Tibial artery (tissue), 4 donors: ENCODE results near the gene PRKCQ.

Experiments
- DNase-seq, 2 donors: peaks; one replicate each; pipeline ENCODE4 v3.0.0-alpha.2; 2019
- H3K27ac ChIP-seq, 2 donors: fragments of 200-600 bp; sonication (generic) in 1 of 2; 1 replicate in 1 of 2; 2 replicates in 1 of 2; pipeline ENCODE4 v1.5.1; 2018 to 2019; ENCODE audit warnings: mild to moderate bottlenecking in 1 of 2
- H3K27me3 ChIP-seq, 2 donors: fragments of 200-600 bp; sonication (generic) in 1 of 2; one replicate each; pipeline versions ENCODE4 v1.5.1 to v1.6.0; 2016 to 2019
- H3K36me3 ChIP-seq, 3 donors: fragments of 200-600 bp; sonication (generic) in 2 of 3; one replicate each; pipeline ENCODE4 v1.5.1; 2016 to 2019; ENCODE audit warnings: mild to moderate bottlenecking in 2 of 3
- H3K4me1 ChIP-seq, 4 donors: fragments of 200-600 bp; sonication (generic) in 2 of 4; 1 replicate in 3 of 4; 2 replicates in 1 of 4; pipeline ENCODE4 v1.5.1; 2016 to 2019
- H3K4me3 ChIP-seq, 2 donors: fragments of 200-600 bp; sonication (generic) in 1 of 2; 1 replicate in 1 of 2; 2 replicates in 1 of 2; pipeline ENCODE4 v1.5.1; 2018 to 2019; ENCODE audit warnings: mild to moderate bottlenecking in 2 of 2
- H3K9me3 ChIP-seq, 3 donors: fragments of 200-600 bp; sonication (generic) in 1 of 3; one replicate each; pipeline ENCODE4 v1.5.1; 2016 to 2019
- CTCF ChIP-seq, 2 experiments: fragments of 200-600 bp in 1 of 2; fragments of 450-650 bp in 1 of 2; IDR thresholded peaks; one replicate each; pipeline ENCODE4 v1.5.1; 2017 to 2019; ENCODE audit warnings: antibody characterized with exemption in 2 of 2, mild to moderate bottlenecking in 1 of 2, moderate library complexity in 1 of 2
- intact Hi-C: fragments of 100-400 bp; cut with DNase I; formaldehyde crosslinking; loops from one replicate; pipeline ENCODE4 v1.15.0; 2023; ENCODE audit warnings: low total_unique reads

PRKCQ gene

GRCh38 chr10:6567884-6568283, 12.2 kb downstream of the PRKCQ start:
- peaks cover 0 to 4% of the 10 kb centered on the region in 2 donors for H3K27me3 ChIP-seq
- no peak overlapping the region for H3K27ac ChIP-seq
- intact Hi-C loops, result no loop called here
- TF ChIP-seq CTCF (IDR thresholded peaks at IDR 0.05), result no peak
- no peaks in the 10 kb centered on the region for H3K9me3 ChIP-seq
- no peak for DNase-seq
- no peaks in the 10 kb centered on the region for H3K4me1 ChIP-seq
- no peaks in the 10 kb centered on the region for H3K36me3 ChIP-seq
- no peak overlapping the region for H3K4me3 ChIP-seq

- H3K9me3 ChIP-seq, result no peaks in the 10 kb centered on the region
- intact Hi-C loops, result no loop called here
- no peak overlapping the region for H3K4me3 ChIP-seq
- no peaks in the 10 kb centered on the region for H3K36me3 ChIP-seq
- peaks cover 0 to 4% of the 10 kb centered on the region in 2 donors for H3K27me3 ChIP-seq
- H3K4me1 ChIP-seq, result no peaks in the 10 kb centered on the region
- no peak for TF ChIP-seq CTCF (IDR thresholded peaks at IDR 0.05)
- H3K27ac ChIP-seq, result no peak overlapping the region
- DNase-seq, result no peak
Measured at GRCh38 chr10:6567203-6567703, 12.8 kb downstream of the PRKCQ start.

- DNase-seq, result no peak
- Histone ChIP-seq H3K27me3 (peaks cover 0 to 4% of the 10 kb centered on the region in 2 donors), H3K9me3 (no peaks in the 10 kb centered on the region), H3K27ac (no peak overlapping the region), H3K36me3 (no peaks in the 10 kb centered on the region), H3K4me3 (no peak overlapping the region), H3K4me1 (no peaks in the 10 kb centered on the region)
- intact Hi-C loops, result no loop called here
- no peak for TF ChIP-seq CTCF (IDR thresholded peaks at IDR 0.05)
Measured at GRCh38 chr10:6565588-6565987, 14.5 kb downstream of the PRKCQ start.

GRCh38 chr10:6564367-6564766, 15.7 kb downstream of the PRKCQ start:
- TF ChIP-seq CTCF (IDR thresholded peaks at IDR 0.05), result no peak
- no peak for DNase-seq
- Histone ChIP-seq H3K27ac (no peak overlapping the region), H3K4me1 (no peaks in the 10 kb centered on the region), H3K9me3 (no peaks in the 10 kb centered on the region), H3K4me3 (no peak overlapping the region), H3K27me3 (peaks cover 0 to 4% of the 10 kb centered on the region in 2 donors), H3K36me3 (no peaks in the 10 kb centered on the region)
- intact Hi-C loops, result no loop called here

- Histone ChIP-seq H3K4me1 (no peaks in the 10 kb centered on the region), H3K27me3 (no peaks in the 10 kb centered on the region), H3K27ac (no peak overlapping the region), H3K4me3 (no peak overlapping the region), H3K36me3 (no peaks in the 10 kb centered on the region), H3K9me3 (no peaks in the 10 kb centered on the region)
- TF ChIP-seq CTCF (IDR thresholded peaks at IDR 0.05), result no peak
- intact Hi-C loops, result no loop called here
- no peak for DNase-seq
Measured at GRCh38 chr10:6563731-6564130, 16.3 kb downstream of the PRKCQ start.

- Histone ChIP-seq H3K4me1 (no peaks in the 10 kb centered on the region), H3K27me3 (no peaks in the 10 kb centered on the region), H3K4me3 (no peak overlapping the region), H3K36me3 (no peaks in the 10 kb centered on the region), H3K9me3 (no peaks in the 10 kb centered on the region), H3K27ac (no peak overlapping the region)
- no peak for TF ChIP-seq CTCF (IDR thresholded peaks at IDR 0.05)
- intact Hi-C loops, result no loop called here
- no peak for DNase-seq
Measured at GRCh38 chr10:6563075-6563474, 17.0 kb downstream of the PRKCQ start.
